HCT116 (cell line): ENCODE measurements around the gene IGF2BP3.

Source experiments
- EZH2 ChIP-seq: fragments of 200-600 bp; sonication (generic); IDR thresholded peaks from 2 replicates; pipeline ENCODE4 v1.6.1; 2017; ENCODE audit warnings: antibody characterized with exemption, mixed run types
- YY1 ChIP-seq: IDR thresholded peaks from 2 replicates; pipeline ENCODE4 v1.6.1; 2011; ENCODE audit warnings: low read length, low read depth, moderate library complexity, mild to moderate bottlenecking; ENCODE audit not compliant: insufficient replicate concordance; ENCODE audit errors: extremely low read depth
- TF ChIP-seq, protein P1 (sequence below): IDR thresholded peaks from 2 replicates; pipeline ENCODE4 v1.6.1; 2012
- TF ChIP-seq, protein P2 (sequence below), 3 experiments: fragments of 200-600 bp in 1 of 3; sonication (generic) in 1 of 3; IDR thresholded peaks in 2 of 3; conservative IDR thresholded peaks in 1 of 3; 2 replicates each; pipeline ENCODE4 v1.5.1; 2012 to 2017; ENCODE audit warnings: low read depth in 2 of 3, low read length in 2 of 3, antibody characterized with exemption in 1 of 3, borderline replicate concordance in 1 of 3, control low read depth in 1 of 3, mild to moderate bottlenecking in 1 of 3, mixed read lengths in 1 of 3, mixed run types in 1 of 3, moderate library complexity in 1 of 3; ENCODE audit not compliant: insufficient read depth in 1 of 3

DNA sequence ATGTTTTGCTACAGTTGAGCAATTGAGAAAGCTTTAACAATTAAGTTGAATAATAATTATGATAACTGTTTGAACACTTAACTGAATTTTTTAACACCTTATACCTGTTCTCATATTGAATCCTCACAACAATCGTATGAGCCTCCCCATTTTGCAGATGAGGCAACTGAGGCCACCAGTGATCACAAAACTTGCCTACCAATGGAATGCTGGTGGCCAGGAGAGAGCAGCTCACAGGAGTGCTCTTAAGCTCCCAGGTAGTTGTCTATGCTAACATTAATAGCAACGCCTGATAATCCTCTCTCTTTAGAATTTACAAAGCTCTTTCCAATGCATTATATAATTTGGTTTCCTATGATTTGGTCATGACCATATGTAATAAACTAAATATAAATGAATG lies 202.1 kb downstream of the IGF2BP3 start:
- TF ChIP-seq EZH2 (no peak), YY1 (no peak)
- TF ChIP-seq, protein P1, sequence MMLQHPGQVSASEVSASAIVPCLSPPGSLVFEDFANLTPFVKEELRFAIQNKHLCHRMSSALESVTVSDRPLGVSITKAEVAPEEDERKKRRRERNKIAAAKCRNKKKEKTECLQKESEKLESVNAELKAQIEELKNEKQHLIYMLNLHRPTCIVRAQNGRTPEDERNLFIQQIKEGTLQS: no peak
- TF ChIP-seq, protein P2, sequence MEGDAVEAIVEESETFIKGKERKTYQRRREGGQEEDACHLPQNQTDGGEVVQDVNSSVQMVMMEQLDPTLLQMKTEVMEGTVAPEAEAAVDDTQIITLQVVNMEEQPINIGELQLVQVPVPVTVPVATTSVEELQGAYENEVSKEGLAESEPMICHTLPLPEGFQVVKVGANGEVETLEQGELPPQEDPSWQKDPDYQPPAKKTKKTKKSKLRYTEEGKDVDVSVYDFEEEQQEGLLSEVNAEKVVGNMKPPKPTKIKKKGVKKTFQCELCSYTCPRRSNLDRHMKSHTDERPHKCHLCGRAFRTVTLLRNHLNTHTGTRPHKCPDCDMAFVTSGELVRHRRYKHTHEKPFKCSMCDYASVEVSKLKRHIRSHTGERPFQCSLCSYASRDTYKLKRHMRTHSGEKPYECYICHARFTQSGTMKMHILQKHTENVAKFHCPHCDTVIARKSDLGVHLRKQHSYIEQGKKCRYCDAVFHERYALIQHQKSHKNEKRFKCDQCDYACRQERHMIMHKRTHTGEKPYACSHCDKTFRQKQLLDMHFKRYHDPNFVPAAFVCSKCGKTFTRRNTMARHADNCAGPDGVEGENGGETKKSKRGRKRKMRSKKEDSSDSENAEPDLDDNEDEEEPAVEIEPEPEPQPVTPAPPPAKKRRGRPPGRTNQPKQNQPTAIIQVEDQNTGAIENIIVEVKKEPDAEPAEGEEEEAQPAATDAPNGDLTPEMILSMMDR (IDR thresholded peaks at IDR 0.05 in 2 of 3, conservative IDR thresholded peaks at IDR 0.05 in 1 of 3; ENCODE audit: borderline replicate concordance in 1 of 3, insufficient read depth in 1 of 3, low read depth in 2 of 3, low read length in 2 of 3): no peak
